ENCODE data around the gene EIF4G3.

- no peak for TF ChIP-seq CTCF (IDR thresholded peaks at IDR 0.05)
- TF ChIP-seq POLR2A (IDR thresholded peaks at IDR 0.05) = no peak
Observed at GRCh38 chr1:20948101-20948500, 228.6 kb downstream of the EIF4G3 start.
